AG04450 (cell line): ENCODE data around the gene PRPSAP2. TPM values are rescaled to one million over a fixed set of nuclear protein-coding genes. Genes with fewer than 3 reads are reported as not detected.
A peak's percentile ranks its signal among the peaks of the same experiment; 100 is the strongest.

Experiments
- CTCF ChIA-PET: fragments of 300-600, 350-600 bp; formaldehyde crosslinking; extraction: SDS; loops from one replicate; lab custom pipeline; 2022; ENCODE audit warnings: antibody characterized with exemption, inconsistent platforms; lab: Charles Lee
- POLR2A ChIA-PET: fragments of 350-600 bp; formaldehyde crosslinking; extraction: SDS; loops from one replicate; lab custom pipeline; 2021; ENCODE audit warnings: antibody characterized with exemption, inconsistent platforms; lab: Yijun Ruan, JAX
- DNase-seq: peaks from one replicate; pipeline ENCODE4 v3.0.0-alpha.2; 2011; ENCODE audit warnings: low read depth, low spot score
- H3K27ac ChIP-seq: one replicate; pipeline ENCODE4 v1.5.1; 2012; ENCODE audit warnings: low read depth, low read length, control low read depth
- H3K27me3 ChIP-seq: one replicate; pipeline ENCODE4 v1.6.0; 2012; ENCODE audit warnings: low read length; ENCODE audit not compliant: control insufficient read depth, insufficient read depth
- H3K4me3 ChIP-seq: 2 replicates; pipeline ENCODE4 v1.5.1; 2011; ENCODE audit warnings: mild to moderate bottlenecking, low read depth, low read length, control low read depth
- H3K9me3 ChIP-seq: 2 replicates; pipeline ENCODE4 v1.5.1; 2012; ENCODE audit warnings: low read length; ENCODE audit not compliant: control insufficient read depth, insufficient read depth
- CTCF ChIP-seq: IDR thresholded peaks from 2 replicates; pipeline ENCODE4 v1.5.1; 2011; ENCODE audit warnings: low read depth, low read length, control low read depth, inconsistent platforms
- polyA plus RNA-seq: library from polyadenylated mRNA; depleted of rRNA; stranded (reverse); fragments of >200 nt; gene quantifications from 2 replicates; pipeline ENCODE4 v1.2.3, GENCODE V29; 2011

Gene PRPSAP2
- polyA plus RNA-seq, 1 experiment: 33.9 TPM

- no peak for TF ChIP-seq CTCF
- ChIA-PET CTCF (interaction anchor here (2.0 kb wide), 1 partner anchor 11 kb away, joined by 13 read pairs; no protein-coding TSS in a partner anchor), POLR2A (no interaction called here)
- Histone ChIP-seq H3K9me3 (no peaks in the 10 kb centered on the region), H3K27me3 (peaks cover 33% of the 10 kb centered on the region), H3K4me3 (no peak overlapping the region), H3K27ac (no peak overlapping the region)
- no peak for DNase-seq
Measured at GRCh38 chr17:18950346-18950745, 92.4 kb downstream of the PRPSAP2 start.

DNA sequence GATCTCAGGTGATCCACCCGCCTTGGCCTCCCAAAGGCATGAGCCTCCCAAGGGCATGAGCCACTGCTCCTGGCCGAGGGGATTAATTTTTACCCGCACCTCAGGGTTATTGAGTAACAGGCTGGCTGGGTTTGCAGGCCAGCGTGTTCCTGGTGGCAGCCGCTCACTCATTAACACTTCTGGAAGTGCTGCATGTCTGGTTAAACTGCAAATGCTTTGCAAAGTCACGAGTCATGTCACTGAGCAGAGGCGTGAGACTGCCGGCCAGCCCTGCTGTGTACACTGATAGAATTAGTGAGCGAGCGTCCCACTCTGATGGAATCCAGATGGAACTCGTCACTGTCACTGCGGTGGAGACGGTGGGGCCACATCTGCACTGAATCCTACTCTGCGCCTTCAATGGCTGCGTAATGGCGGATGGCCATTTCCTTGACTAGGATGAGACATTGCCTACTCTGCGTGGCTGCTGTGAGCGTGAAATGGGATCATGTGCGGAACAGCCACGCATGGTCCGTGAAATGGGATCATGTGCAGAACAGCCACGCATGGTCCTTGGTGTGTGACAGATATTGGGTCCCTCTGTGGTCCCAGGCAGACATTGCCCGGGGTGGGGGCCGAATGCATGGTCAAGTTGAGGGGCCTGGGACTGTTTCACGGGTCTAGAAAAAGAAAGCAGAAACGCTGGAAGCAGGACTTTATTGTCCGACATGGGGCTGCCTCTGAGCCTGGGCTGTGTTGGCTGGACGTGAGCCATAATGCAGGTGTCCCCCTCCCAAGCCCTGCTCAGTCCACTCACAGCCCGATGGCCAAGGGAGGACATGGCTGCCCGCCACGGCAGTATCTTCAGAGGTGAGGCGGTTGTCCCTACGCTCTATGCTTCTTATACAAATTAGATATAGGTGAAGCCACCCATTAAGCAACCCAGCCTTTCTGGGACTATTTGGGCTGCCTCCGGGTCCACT, 93.3 kb downstream of the PRPSAP2 start:
- Histone ChIP-seq H3K27me3 (peaks cover 27% of the 10 kb centered on the region), H3K4me3 (no peak overlapping the region), H3K9me3 (no peaks in the 10 kb centered on the region), H3K27ac (no peak overlapping the region)
- no peak for TF ChIP-seq CTCF
- ChIA-PET CTCF (interaction anchor here (1.1 kb wide), 1 partner anchor 10 kb away, joined by 6 read pairs; no protein-coding TSS in a partner anchor), POLR2A (no interaction called here)
- DNase-seq: no peak

DNA sequence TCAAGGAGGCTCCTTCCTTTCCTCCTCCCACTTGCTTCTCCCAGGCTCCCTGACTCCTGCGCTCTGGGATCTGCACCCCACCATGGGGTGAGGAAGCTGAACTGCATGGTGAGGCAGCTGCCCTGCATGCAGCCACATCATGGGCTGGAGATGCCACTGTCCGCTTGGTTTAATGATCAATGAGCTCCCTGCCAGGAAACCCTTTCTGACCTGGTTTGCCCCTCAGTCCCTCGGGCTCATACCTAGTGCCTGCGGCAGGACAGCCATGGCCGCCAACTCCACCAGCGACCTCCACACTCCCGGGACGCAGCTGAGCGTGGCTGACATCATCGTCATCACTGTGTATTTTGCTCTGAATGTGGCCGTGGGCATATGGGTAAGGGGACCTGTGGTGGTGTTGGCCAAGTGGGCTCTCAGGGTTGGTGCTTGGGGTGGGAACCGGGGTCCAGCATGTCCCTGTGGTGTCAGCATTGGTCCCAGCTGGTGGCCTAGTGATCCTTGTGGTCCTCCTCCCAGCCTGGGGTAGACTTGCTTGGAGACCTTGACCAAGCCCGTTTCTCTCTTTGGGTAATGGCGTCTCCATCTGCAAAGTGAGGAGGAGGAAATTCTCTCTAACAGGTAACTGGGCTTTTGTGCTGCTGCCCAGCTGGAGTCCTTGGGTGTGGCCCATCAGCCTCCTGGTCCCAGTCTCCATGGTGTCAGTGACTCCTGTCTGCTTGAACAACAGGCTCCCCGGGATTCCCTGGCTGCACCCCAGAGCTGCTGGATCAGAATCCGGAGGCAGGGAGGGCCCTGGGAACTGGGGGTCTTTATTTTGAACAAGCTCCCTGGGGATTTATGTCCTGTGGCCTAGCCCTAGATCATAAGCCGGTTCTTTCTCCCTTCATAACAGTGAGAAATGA, 94.3 kb downstream of the PRPSAP2 start, which contains the start of gene SLC5A10:
Gene SLC5A10 (plus strand): TSS at position 225 of the 902 bp plus-strand sequence. CDS start 41 bp downstream, at position 266.
- Histone ChIP-seq H3K27me3 (peaks cover 22% of the 10 kb centered on the region), H3K4me3 (no peak within 1 kb of the TSS), H3K9me3 (no peaks in the 10 kb centered on the region), H3K27ac (no peak within 1 kb of the TSS)
- CTCF ChIA-PET: interaction anchor here (1.1 kb wide), 1 partner anchor 9 kb away, joined by 6 read pairs; no protein-coding TSS in a partner anchor
- POLR2A ChIA-PET: no interaction called here
- no peak for DNase-seq
- TF ChIP-seq CTCF: peak; percentile 37; the same call in 1 of the 2 replicates

DNA sequence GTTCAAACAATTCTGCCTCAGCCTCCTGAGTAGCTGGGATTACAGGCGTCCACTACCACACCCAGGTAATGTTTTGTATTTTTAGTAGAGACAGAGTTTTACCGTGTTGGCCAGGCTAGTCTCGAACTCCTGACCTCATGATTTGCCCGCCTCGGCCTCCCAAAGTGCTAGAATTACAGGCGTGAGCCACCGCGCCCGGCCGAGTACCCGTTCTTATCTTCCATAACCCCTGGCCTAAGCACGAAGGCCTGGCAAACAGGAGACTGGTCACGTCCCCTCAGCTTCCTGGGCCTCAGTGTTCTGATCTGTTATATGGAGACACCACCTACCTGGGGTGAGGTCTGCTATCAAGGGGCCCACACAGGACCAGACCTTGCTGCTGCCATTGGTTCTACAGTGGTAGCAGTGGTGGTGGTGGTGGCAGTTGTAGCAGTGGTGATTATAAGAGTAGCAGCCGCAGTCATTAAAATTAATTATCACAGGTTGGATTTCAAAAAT, 95.3 kb downstream of the PRPSAP2 start:
- no peak for DNase-seq
- Histone ChIP-seq H3K27me3 (peaks cover 19% of the 10 kb centered on the region), H3K9me3 (no peaks in the 10 kb centered on the region), H3K4me3 (no peak overlapping the region), H3K27ac (no peak overlapping the region)
- no peak for TF ChIP-seq CTCF
- POLR2A ChIA-PET: no interaction called here
- CTCF ChIA-PET: no interaction called here
